Lower leg skin (tissue), 3 donors: Measurements from ENCODE around the gene MAGEA8.
"Not testable (repeated sequence)": the region's sequence is repeated elsewhere in the genome, so short reads cannot be mapped to it uniquely, and the experiment has no call there.

ENCODE experiments used
- POLR2A ChIP-seq, 2 donors: fragments of 450-650 bp; IDR thresholded peaks; one replicate each; pipeline ENCODE4 v1.6.1; 2016 to 2017; ENCODE audit warnings: antibody characterized with exemption in 2 of 2, mild to moderate bottlenecking in 1 of 2, moderate library complexity in 1 of 2
- TF ChIP-seq, protein P1 (sequence below), 3 donors: fragments of 450-650 bp; IDR thresholded peaks; one replicate each; pipeline ENCODE4 v1.5.1; 2016; ENCODE audit warnings: antibody characterized with exemption in 3 of 3, mild to moderate bottlenecking in 3 of 3, moderate library complexity in 2 of 3

DNA sequence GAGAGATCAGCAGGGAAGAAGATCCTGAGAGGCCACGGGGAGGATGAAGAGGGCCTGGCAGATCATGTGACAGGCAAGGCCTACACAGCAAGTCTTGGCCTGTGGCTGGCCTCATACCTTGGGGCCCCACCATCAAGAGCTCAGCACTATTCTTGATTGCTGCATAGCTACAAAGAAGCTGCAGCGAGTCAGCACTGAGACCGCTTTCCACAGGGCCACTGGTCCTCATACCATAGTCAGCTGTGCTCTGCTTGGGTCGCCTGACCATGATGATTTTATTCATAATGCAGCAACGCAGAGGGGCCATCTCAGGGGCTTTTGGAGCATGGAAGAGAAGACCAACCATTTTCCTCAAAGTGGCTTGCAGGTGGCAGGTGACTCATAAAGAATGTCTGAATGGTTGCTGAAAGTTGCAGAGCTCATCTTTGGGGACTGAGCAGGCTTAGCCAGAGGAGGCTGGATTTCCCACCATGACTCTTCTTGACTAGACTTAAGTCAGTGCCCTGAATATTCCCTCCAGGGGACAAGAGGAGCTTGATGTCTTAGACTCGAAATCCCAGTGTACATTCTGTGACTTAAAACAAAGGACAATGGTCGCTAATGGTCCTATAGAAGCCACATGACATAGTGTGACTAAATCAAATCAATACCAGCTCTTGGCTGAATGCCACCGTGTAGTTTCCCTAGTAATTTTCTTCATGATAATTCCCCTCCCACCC, 46.4 kb downstream of the MAGEA8 start:
- TF ChIP-seq, protein P1, sequence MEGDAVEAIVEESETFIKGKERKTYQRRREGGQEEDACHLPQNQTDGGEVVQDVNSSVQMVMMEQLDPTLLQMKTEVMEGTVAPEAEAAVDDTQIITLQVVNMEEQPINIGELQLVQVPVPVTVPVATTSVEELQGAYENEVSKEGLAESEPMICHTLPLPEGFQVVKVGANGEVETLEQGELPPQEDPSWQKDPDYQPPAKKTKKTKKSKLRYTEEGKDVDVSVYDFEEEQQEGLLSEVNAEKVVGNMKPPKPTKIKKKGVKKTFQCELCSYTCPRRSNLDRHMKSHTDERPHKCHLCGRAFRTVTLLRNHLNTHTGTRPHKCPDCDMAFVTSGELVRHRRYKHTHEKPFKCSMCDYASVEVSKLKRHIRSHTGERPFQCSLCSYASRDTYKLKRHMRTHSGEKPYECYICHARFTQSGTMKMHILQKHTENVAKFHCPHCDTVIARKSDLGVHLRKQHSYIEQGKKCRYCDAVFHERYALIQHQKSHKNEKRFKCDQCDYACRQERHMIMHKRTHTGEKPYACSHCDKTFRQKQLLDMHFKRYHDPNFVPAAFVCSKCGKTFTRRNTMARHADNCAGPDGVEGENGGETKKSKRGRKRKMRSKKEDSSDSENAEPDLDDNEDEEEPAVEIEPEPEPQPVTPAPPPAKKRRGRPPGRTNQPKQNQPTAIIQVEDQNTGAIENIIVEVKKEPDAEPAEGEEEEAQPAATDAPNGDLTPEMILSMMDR (IDR thresholded peaks at IDR 0.05): not testable (repeated sequence)
- TF ChIP-seq POLR2A (IDR thresholded peaks at IDR 0.05): not testable (repeated sequence)
